ENCODE results near the gene ZNF503. TPM values are rescaled to one million over a fixed set of nuclear protein-coding genes. Genes with fewer than 3 reads are reported as not detected.

The ZNF503 gene
- total RNA-seq, 2 experiments from 2014 or later, result 0.38 to 0.47 TPM

DNA sequence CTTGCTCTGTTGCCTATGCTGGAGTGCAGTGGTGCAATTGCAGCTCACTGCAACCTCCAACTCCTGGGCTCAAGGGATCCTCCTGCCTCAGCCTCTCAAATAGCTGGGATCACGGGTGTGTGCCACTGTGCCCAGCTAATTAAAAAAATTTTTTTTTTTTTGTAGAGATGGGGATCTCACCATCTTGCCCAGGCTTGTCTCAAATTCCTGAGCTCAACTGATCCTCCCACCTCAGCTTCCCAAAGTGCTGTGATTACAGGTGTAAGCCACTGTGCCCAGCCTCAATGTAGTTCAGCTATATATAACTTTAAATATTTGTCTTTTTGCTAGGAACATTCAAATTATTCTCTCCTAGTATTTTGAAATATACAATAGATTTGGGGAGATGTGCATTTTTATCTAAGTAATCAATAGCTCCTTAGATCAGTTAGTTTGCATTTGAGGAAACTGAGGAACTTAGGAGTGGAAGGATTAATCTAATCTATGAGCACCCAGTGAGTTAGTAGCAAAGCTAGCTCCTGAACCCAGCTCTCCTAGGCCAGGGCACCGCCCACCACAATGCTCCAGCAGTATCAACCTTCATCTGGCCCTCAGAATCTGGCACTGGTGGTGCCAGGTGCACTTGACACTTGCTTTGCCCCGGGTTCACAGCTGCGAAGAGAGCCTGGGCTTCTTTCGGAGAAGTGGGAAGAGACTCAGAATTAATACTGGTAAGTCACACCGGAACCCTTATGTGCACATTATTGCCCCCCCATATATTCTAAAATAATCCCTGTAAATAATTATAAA lies 23.9 kb upstream of the ZNF503 start:
- Histone ChIP-seq H3K27me3 (ENCODE audit: control insufficient read depth in 1 of 2, insufficient read depth in 2 of 2, low read length in 2 of 2) (peaks cover 12 to 15% of the 10 kb centered on the region in 2 experiments), H3K9me3 (ENCODE audit: control insufficient read depth in 1 of 2, insufficient read depth in 1 of 2, low read length in 2 of 2) (peaks cover 0 to 3% of the 10 kb centered on the region in 2 experiments), H3K27ac (ENCODE audit: low read depth in 1 of 2, low read length in 2 of 2) (no peak overlapping the region), H3K4me3 (ENCODE audit: low read length) (no peak overlapping the region), H3K4me1 (ENCODE audit: insufficient read depth, low read length) (no peaks in the 10 kb centered on the region), H3K36me3 (ENCODE audit: insufficient read depth, low read length) (no peaks in the 10 kb centered on the region)
- no peaks in the 10 kb centered on the region for H3K36me3 Mint-ChIP-seq (ENCODE audit: low read depth)
- no peak for TF ChIP-seq CTCF (IDR thresholded peaks at IDR 0.05)
- H3K4me1 Mint-ChIP-seq (ENCODE audit: low read depth), result no peaks in the 10 kb centered on the region
- H3K27me3 Mint-ChIP-seq, result peaks cover 34% of the 10 kb centered on the region
- CTCF ChIA-PET, result no interaction called here
- no peak overlapping the region for H3K27ac Mint-ChIP-seq
- H3K9me3 Mint-ChIP-seq, result no peaks in the 10 kb centered on the region
- DNase-seq (no peak), ATAC-seq (ENCODE audit: poor library complexity) (no peak)
- intact Hi-C loops (cut with DNase I, micrococcal nuclease), result no loop called here
- POLR2A ChIA-PET, result no interaction called here
- H3K4me3 Mint-ChIP-seq, result no peak overlapping the region

- ATAC-seq (ENCODE audit: poor library complexity) (no peak), DNase-seq (no peak)
- no peak overlapping the region for H3K27ac Mint-ChIP-seq
- H3K27ac ChIP-seq (ENCODE audit: low read depth in 1 of 2, low read length in 2 of 2), result no peak overlapping the region
- H3K9me3 Mint-ChIP-seq, result no peaks in the 10 kb centered on the region
- H3K36me3 Mint-ChIP-seq (ENCODE audit: low read depth), result no peaks in the 10 kb centered on the region
- CTCF ChIA-PET, result no interaction called here
- intact Hi-C loops (cut with DNase I, micrococcal nuclease), result no loop called here
- no peak for TF ChIP-seq CTCF (IDR thresholded peaks at IDR 0.05)
- H3K4me3 Mint-ChIP-seq, result no peak overlapping the region
- peaks cover 26% of the 10 kb centered on the region for H3K27me3 Mint-ChIP-seq
- peaks cover 0 to 3% of the 10 kb centered on the region in 2 experiments for H3K9me3 ChIP-seq (ENCODE audit: control insufficient read depth in 1 of 2, insufficient read depth in 1 of 2, low read length in 2 of 2)
- no peaks in the 10 kb centered on the region for H3K36me3 ChIP-seq (ENCODE audit: insufficient read depth, low read length)
- POLR2A ChIA-PET, result no interaction called here
- no peaks in the 10 kb centered on the region for H3K4me1 ChIP-seq (ENCODE audit: insufficient read depth, low read length)
- no peak overlapping the region for H3K4me3 ChIP-seq (ENCODE audit: low read length)
- H3K4me1 Mint-ChIP-seq (ENCODE audit: low read depth), result no peaks in the 10 kb centered on the region
- peaks cover 5 to 8% of the 10 kb centered on the region in 2 experiments for H3K27me3 ChIP-seq (ENCODE audit: control insufficient read depth in 1 of 2, insufficient read depth in 2 of 2, low read length in 2 of 2)
These were observed 23.0 kb upstream of the ZNF503 start for GRCh38 chr10:75424571-75424970.

- POLR2A ChIA-PET, result no interaction called here
- H3K27me3 ChIP-seq (ENCODE audit: control insufficient read depth in 1 of 2, insufficient read depth in 2 of 2, low read length in 2 of 2), result peaks cover 0 to 4% of the 10 kb centered on the region in 2 experiments
- no peak overlapping the region for H3K4me3 ChIP-seq (ENCODE audit: low read length)
- no peak for TF ChIP-seq CTCF (IDR thresholded peaks at IDR 0.05)
- H3K4me1 ChIP-seq (ENCODE audit: insufficient read depth, low read length), result no peaks in the 10 kb centered on the region
- H3K4me3 Mint-ChIP-seq, result no peak overlapping the region
- no peaks in the 10 kb centered on the region for H3K36me3 ChIP-seq (ENCODE audit: insufficient read depth, low read length)
- H3K4me1 Mint-ChIP-seq (ENCODE audit: low read depth), result no peaks in the 10 kb centered on the region
- no peak for DNase-seq
- intact Hi-C loops (cut with DNase I, micrococcal nuclease), result no loop called here
- peaks cover 0 to 3% of the 10 kb centered on the region in 2 experiments for H3K9me3 ChIP-seq (ENCODE audit: control insufficient read depth in 1 of 2, insufficient read depth in 1 of 2, low read length in 2 of 2)
- ATAC-seq (ENCODE audit: poor library complexity), result no peak
- CTCF ChIA-PET, result no interaction called here
- no peak overlapping the region for H3K27ac Mint-ChIP-seq
- no peaks in the 10 kb centered on the region for H3K9me3 Mint-ChIP-seq
- H3K27ac ChIP-seq (ENCODE audit: low read depth in 1 of 2, low read length in 2 of 2), result no peak overlapping the region
- no peaks in the 10 kb centered on the region for H3K36me3 Mint-ChIP-seq (ENCODE audit: low read depth)
- peaks cover 24% of the 10 kb centered on the region for H3K27me3 Mint-ChIP-seq
These were observed 21.3 kb upstream of the ZNF503 start for GRCh38 chr10:75422913-75423312.

Measured in CD4-positive, alpha-beta T cell (primary cell).